HG03159 (cell line): Measurements from ENCODE around the gene ASAP2.

Experiments used
- ATAC-seq: cut with Tn5 transposase; IDR thresholded peaks from one replicate; pipeline ENCODE4 v1.9.1; 2021; ENCODE audit warnings: mild to moderate bottlenecking, moderate library complexity; ENCODE audit not compliant: unreplicated experiment

The ASAP2 gene

DNA sequence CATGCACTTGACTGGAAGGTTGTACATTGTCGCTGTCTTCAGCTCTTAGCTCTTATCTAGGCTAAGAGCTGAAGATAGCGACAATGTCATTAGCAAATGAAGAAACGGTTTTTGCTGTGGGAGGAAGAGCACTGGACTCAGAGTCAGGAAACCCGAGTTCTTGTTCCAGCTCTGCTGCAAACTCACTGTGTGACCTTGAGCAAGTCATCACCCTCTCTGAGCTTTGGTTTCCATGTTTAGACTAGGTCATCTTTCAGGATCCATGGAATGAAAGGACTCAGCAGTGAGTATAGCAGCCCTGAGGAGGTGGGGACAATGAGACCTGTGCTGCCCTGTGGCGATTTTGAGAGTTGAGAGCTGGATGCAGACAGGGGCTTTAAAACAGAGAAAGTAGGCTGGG lies 85.3 kb downstream of the ASAP2 start:
- no peak for ATAC-seq

DNA sequence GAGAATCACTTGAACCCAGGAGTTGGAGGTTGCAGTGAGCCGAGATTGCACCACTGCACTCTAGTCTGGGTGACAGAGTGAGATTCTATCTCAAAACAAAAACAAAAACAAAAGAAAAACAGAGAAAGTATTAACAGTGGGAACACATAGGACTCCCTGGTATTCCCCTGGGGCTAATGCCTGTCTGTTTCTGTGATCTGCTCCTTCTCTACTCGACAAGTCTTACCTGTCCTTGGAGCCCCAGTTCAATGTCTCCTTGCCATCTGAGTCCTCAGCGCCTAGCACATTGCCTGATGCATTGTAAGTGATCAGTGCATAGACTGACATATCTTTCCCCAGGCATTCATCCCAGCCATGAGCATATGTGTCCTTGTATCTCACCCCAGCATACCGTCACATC lies 85.8 kb downstream of the ASAP2 start:
- ATAC-seq = no peak

DNA sequence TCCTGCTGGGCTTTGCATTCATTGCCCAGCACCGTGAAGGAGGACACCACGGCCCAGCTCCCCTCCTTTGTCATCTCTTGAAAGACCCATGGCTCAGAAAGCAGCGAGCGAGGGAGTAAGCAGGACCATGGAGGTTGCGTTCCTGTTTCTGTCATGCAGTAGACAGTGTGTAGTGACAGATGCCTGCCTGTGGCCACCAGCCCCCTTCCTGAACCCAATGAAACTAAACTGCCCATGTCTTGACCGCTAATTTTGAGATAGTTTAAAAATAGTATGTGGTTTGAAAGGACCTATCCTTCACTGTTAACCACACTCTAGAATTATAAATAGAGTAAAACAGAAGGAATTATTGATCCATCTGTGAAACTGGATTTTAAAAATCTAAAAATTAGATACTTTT lies 88.2 kb downstream of the ASAP2 start:
- no peak for ATAC-seq

DNA sequence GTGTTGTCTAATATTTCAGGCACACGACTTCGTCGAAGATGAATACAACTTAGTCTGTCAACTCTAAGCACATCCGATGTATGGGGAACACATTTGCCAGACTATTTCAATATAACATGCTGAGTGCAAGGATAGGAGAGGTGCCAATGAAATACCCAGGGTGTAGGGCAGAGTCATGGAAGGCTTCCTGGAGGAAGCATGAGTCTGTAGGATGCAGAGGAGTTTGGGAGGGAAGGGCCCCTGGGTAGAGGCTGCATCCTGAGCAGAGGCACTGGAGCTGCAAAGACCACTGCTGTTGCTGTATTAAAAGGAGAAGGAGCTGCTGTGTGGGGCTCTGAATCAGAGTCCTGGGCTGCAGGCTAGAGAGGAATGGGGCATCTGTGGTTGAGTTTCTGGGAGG lies 89.9 kb downstream of the ASAP2 start:
- no peak for ATAC-seq

DNA sequence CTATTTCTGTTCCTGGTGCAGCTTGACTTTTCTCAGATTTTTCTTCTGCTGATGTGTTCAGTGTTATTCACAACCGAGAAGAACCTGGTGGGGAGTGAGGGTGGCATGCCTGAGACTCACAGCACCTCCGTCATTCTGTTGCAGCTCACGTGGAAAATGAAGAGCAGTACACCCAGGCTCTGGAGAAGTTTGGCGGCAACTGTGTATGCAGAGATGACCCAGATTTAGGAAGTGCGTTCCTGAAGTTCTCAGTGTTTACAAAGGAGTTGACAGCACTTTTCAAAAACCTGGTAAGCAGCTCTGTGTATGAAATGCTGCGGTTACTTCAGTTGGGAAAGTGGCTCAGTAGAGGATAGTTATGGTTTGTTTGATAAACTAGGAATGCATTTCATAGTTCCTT lies 90.5 kb downstream of the ASAP2 start:
- ATAC-seq = no peak

DNA sequence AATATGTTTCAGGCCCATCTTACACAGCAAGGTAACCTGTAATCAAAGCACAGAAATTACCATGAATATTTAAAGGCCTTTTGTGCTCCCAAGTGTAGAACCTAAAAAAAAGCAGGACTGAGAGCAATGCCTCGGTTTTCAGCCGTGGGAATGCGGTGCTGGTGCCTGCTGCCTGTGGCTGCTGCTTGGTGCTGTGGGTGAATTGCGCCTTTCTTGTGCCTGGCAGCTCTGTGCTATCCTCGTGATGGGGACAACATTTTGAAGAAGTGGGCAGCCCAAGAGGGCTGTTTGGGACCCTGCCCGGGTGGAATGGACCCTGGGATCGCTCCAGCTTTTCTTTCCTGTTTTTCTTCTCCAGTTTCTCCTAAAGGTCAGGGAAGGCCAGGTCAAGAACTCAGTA lies 91.2 kb downstream of the ASAP2 start:
- no peak for ATAC-seq

DNA sequence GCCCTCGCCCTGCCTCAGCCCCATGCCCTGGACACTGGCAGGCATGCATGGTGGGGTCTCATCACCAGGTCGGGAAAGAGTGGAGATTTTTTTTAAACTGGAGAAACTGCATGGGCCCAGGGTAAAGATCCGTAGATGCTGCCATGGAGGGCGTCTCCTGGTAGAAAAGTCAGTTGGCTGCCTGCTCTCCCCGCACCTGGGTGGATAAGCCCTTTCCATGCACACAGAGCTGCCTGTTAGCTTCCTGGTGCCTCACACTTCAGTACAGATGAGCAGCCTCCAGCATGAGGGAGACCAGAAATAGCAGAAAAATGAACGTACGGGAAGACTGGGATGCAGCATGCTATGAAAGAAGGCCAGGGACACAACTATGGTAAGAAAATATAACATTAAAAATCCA lies 92.0 kb downstream of the ASAP2 start:
- ATAC-seq = no peak

DNA sequence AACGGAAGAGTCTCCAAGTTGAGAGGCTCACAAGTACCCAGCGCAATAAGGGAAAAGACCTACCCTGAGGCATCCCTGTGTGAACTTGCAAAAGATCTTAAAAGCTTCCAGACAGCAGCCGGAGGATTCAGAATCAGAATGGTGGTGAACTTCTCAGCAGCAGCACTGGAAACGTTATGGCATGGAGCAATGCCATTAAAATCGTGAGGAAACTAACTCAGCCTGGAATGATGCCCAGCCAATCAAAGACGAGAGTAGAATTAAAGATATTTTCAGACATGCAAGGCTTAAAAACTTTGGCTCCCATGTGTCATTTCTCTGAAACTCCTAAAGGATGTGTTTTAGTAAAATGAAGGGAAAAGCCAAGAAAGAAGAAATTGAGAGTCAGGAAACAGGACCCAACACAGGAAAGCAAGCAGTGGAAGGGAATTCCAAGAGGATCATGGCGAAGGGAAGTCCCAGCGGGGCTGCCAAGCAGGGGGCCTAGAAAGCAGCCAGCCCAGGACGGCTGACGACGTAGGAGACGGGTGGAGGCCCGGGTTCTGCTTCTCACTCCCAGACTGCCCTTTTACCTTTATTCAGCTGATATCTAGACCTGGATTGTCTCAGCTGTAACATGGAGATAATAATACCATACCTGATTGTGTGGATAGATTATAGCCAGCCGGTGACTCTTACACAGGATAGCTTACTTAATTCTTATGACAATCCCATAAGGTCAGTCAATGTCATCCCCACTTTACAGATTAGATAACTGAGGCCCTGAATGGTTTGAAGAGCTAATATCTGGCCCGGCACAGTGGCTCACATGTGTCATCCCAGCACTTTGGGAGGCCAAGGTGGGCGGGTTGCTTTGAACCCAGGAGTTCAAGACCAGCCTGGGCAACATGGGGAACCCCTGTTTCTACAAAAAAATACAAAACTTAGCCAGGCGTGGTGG lies 92.8 kb downstream of the ASAP2 start:
- ATAC-seq = no peak

DNA sequence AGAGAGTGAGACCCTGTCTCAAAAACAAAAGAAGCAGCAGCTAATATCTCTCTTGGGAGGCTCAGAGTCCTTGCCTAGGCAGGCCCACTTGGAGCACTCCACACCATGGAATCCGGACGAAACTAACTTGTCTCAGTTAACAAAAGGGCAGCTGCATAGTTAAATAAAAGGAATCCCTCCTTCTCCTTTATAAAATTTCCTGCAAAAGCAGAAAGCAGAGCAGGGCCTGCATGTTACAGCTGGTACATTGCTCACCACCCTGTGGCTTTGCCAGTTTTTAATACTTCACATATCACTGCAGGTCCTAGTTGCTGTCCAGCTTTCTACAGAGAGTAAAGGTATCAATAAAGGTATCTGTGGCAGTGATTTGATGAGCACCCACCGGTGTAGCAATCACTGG lies 93.6 kb downstream of the ASAP2 start:
- ATAC-seq = no peak

DNA sequence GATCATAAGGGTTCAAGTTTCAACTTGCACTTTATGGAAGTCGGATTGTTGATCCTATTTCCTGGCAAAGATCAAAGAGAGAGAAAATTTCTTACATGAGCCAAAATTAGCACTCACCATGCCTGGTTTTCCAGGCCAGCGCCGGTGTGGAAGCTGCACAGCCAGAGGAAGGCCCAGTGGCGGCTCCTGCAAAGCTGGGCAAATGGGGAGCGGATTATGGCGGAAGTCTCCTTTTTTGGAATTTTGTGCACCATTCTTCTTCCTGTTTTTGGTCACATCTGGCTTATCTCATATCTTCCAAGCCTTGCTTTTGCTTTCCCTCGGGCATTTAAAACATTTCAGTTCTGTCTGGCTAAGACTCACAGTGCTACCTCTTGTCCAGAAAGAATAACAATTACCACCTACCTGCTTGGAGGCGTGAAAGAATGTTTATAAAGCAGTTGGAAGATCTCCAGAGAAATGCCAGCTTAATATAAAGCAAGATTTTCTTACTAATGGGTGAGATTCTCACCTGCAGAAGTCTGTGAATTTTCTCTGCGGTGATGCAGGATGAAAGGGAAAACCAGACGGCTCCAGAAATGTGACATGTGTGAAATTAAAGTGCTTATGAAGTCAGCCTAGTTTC lies 94.3 kb downstream of the ASAP2 start:
- ATAC-seq = no peak

DNA sequence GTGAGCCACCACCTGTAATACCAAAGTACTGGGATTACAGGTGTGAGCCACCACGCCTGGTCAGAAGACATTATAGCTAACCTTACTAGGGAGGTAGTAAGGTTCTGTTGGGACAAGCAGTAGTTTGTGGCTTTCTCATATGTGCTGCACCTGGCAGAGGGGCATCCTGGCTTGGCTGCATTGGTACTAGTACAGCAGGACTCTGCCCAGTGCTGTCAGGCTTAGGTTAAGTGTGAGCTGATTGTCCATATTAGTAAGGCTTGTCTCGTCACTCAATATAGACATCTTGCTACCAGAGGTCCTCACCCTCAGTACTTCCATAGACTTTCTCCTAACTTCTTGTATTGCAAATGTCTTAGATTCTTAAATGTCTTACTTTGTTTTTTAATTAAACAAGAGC lies 96.1 kb downstream of the ASAP2 start:
- ATAC-seq = no peak

DNA sequence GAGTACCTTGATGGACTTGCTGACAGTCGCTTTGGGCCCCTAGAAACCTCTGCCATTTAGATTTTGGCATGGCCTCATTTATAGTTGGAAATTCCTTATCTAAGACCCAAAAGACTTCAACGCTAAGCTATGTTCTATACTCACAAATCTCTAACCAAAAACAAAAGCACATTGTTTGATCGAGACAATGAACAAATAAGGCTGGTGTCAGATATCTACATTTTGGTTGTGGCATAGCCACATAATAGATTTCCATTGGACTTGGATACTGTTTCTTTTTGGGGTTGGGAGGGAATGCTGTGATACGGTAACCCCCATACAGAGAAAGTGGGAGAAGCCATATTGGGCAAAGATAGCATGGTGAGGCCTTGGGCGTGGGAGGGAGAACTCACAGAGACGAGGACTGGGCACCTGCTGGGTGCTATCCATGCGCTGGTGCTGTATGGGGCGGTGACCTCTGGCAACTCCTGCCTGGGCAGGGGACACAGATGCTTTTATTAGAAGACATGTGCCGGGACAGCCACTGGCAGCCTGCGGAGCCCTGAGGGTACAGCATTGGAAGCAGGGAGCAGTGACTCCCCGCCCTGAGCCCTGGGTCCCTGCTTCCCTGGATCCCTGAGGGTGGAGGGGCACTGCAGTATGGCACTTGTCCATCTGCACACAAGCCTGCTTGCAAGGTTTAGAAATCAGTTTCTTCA lies 97.1 kb downstream of the ASAP2 start:
- no peak for ATAC-seq

DNA sequence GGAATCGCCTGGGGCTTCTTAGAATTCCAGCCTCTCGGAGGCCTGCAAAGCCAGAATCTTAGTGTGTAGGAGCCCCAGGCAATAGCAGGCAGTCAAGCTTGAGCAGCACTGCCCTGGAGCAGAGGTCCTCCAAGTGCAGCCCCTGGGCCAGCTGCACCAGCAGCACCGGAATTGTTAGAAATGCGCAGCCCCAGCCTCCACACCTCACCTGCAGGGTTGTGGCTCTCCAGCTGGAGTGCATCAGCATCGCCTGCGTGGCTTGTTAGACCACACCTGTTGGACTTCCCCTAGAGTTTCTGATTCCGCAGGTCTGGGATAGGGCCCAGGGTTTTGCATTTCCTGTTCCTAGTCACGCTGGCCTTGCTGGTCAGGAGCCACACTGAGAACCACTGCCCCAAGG lies 100.3 kb downstream of the ASAP2 start:
- ATAC-seq = no peak

DNA sequence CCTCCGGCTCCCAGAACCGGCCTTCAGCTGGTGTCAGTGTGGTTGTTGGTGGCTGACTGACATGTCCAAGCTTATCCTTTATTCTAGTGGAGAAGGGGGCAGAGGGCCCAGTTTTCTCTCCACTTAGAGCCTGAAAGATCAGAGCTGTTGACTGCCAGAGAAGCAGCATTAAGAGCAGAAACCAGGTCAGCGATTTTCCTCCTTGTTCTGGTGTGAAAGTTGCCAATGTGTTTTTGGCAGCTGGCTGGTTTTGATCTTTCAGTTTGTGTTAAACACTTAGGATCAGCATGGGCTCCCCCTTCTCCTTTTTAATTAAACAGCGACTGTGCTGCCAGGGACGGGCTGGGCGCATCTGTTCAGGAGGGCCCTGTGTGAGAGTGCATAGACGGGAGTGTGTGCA lies 100.9 kb downstream of the ASAP2 start:
- no peak for ATAC-seq

DNA sequence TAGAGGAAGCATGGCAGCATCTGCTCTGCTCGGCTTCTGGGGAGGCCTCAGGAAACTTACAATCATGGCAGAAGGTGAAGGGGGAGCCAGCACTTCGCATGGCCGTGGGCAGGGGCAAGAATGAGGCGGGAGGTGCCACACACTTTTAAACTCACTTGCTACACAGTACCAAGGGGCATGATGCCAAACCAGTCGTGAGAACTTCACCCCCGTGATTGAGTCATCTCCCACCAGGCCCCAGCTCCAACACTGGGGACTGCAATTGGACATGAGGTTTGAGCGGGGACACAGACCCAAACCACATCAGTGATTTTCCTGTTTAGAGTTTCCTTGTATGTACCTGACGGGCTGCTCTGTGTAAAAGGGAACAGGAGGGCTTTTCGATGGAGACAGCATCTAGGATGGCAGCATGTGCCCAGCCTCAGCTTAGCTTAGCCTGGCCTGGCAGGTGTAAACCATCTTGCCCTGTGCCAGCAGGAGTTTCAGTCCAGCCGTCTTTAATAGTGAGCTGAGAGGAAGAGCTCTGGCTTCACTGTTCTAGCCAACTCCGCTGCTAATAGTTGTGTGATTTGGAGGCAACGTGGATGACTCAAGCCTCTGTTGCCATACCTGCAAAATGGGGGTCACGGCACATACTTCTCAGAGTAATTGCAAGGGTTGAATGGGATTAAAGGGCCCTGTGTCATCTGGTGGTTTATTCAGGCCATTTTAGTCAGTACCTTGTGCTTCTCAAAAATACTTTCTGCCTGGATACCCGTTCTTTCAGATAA lies 101.8 kb downstream of the ASAP2 start:
- no peak for ATAC-seq

DNA sequence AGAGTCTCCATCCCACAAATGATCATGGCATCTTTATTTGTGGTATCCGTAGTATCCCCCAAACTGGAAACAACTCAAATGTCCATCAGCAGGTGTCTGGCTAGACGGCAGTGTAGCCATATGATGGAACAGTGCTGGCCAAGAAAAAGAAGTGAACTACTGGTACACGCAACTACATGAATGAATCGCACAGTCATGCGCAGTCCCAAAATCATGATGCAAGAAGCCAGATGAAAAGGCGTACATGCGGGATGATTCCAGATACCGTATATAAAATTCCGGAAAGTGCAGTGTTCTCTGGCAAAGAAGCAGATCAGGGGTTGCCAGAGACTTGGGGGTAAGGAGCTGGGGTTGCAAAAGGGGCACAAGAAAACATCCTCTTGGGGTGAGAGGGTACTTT lies 102.5 kb downstream of the ASAP2 start:
- no peak for ATAC-seq

DNA sequence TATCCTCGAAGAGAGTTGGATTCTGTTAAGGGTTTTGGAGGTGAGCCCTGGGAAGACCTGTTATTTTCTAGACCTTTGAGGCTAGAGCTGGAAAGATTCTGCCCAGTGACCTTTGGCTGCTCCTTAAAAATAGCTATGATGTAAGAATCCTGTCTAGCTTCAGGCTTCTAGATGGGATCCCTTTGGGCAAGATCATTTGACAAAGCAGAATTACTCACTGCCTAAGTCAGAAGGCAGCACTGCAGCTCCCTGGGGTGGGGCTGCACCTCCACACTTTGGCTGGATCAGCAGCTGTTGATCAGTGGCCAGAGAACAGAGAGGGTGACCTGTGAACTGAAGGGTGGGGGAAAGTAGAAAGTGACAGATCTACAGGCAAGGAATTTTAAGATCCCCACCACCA lies 103.8 kb downstream of the ASAP2 start:
- no peak for ATAC-seq

DNA sequence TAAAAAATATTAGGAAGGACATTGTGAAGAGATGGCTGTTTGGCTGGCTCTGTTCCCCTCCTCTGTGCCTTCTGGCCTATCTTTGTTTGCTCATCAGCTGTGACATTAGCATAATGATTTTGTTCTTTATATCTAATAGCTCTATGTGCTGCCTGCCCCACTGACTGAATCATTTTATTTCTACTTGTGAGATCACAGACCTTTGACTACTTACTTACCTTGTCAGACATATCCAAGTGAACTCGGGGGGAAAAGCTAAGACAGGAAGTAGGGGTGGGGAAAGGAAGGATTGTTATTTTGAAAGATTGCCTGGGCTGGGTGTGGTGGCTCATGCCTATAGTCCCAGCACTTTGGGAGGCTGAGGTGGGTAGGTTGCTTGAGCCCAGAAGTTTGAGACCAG lies 104.2 kb downstream of the ASAP2 start:
- ATAC-seq = no peak

DNA sequence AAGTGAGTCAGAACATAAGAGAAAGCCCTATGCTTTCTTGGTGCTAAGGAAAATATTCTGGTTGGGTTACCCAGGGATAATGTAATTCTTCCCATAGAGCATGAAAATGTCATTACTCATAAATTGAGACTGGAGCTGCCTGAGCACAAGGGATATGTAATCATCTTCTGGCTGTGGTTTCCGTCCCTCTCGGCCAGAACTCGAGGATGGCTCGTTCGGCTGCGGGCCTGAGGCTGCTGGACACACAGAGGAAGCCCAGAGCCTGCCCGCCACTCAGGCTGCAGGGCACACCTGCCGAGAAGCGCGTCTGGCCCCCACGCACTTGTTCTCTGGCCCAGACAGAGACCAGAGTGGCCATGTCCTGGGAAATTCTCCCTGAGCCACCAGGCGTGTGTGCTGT lies 104.9 kb downstream of the ASAP2 start:
- ATAC-seq = no peak

DNA sequence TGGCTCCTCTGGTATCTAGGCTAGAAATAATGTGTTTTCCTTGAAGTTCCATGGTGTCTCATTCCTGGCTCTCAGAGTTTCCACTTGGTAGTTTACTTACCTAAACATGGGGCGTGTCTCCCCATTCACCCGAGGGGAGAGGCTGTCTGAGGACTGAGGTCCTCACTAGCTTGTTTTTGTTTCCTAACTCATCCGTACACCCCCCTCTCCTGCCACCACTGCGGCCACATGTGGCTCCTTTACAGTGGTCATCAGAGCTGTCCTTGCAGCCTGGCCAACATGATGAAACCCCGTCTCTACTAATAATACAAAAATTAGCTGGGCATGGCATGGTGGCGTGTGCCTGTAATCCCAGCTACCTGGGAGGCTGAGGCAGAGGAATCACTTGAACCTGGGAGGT lies 106.0 kb downstream of the ASAP2 start:
- no peak for ATAC-seq

DNA sequence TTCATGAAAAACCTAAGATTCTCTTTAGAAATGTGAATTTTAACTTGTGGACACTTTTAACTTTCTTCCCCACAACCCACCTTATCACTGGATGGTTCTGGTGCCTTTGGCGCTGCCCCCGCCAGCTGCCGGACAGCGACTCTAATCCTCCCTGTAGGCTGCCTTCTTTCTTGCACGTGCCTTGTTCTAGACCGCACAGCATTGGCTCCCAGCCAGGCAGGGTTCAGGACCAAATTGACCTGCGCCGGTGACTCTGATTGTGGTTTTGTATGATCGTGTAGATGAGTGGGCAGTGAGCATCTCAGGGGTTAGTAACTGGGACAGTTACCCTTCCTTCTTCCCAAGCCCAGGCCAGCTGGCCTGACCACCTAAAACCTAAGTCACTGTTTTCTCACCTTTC lies 106.8 kb downstream of the ASAP2 start:
- no peak for ATAC-seq
